HG02759 (cell line): ENCODE results near the gene ZBTB47.

Experiments used
- ATAC-seq: cut with Tn5 transposase; IDR thresholded peaks from one replicate; pipeline ENCODE4 v1.9.1; 2021; ENCODE audit warnings: mild to moderate bottlenecking, moderate library complexity; ENCODE audit not compliant: unreplicated experiment

ZBTB47 gene

DNA sequence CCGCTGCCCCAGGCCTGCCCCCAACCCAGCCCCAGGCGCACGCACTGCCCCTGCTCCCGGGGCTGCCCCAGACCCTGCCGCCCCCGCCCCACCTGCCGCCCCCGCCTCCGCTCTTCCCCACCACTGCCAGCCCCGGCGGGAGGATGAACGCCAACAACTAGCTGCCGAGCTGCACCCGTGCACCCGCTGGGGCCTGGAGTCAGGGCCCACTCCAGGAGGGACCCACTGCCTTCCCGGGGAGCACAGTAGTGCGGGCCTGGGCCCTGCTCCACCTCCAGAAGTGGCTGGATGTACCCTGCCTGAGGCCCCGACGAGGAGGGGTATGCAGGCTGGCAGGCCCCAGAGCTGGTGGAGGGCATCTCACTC, 10.9 kb downstream of the ZBTB47 start:
- ATAC-seq = no peak

DNA sequence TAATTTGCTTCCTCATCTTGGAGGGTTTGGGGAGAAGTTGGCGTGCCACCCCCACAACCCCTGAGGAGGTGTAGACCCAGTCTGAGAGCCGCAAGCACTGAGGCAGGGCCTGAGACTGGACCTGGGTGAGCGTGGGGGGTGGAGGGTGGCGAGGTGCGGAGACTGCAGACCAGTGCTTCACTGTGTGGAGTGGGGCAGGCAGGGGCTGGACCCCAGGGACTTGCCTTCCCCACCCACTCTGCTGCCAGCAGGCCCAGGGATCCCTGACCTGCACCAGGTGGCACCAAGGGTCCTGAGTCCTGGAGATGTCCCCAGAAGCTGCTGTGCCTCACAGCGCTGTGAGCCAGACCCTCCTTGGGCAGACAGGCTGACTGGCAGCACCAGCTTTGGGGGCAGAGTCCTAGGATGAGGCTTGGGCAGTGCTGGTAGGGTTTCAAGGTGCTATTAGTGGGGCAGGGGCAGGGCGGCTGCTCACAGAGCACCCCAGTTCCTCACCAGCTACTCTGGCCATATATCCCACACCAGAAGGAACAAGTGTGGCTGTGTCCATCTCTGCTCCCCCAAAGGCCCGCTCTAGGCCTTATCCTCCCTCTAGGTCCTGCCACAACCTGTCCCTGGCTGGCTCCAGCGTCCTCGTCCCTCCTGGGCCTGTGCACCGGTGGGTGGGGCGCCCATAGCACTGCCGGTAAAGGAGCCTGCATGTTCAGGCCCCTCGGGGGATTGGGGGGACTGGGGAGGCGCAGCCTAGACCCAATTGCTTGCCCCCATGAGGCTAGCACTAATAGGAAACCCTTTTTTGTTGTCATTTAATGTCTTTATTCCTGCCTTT, 11.8 kb downstream of the ZBTB47 start:
- ATAC-seq = no peak

- ATAC-seq = no peak
Observed at GRCh38 chr3:42666022-42666421, 12.5 kb downstream of the ZBTB47 start.

GRCh38 chr3:42666577-42666998, 13.1 kb downstream of the ZBTB47 start:
- no peak for ATAC-seq

GRCh38 chr3:42667096-42667522, 13.6 kb downstream of the ZBTB47 start:
- no peak for ATAC-seq

GRCh38 chr3:42667523-42668412, 14.3 kb downstream of the ZBTB47 start:
- ATAC-seq = no peak

DNA sequence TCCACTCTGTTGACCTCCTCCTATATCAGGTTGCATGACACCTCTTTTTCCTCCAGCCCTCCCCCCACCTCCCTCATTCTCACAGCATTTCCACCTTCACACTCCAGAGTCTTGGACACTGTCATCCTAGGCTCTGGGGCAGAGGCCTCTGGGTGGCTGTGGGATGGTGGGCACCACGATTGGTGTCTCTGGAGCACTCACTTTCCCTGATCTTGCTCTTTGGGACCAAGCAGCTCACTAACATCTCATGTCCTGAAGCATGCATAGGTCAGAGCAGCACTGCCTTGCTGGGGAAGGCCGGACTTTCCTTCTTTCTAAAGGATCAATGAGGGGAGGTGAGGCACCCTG, 14.9 kb downstream of the ZBTB47 start:
- no peak for ATAC-seq

- no peak for ATAC-seq
Observed at GRCh38 chr3:42668793-42669217, 15.3 kb downstream of the ZBTB47 start.

DNA sequence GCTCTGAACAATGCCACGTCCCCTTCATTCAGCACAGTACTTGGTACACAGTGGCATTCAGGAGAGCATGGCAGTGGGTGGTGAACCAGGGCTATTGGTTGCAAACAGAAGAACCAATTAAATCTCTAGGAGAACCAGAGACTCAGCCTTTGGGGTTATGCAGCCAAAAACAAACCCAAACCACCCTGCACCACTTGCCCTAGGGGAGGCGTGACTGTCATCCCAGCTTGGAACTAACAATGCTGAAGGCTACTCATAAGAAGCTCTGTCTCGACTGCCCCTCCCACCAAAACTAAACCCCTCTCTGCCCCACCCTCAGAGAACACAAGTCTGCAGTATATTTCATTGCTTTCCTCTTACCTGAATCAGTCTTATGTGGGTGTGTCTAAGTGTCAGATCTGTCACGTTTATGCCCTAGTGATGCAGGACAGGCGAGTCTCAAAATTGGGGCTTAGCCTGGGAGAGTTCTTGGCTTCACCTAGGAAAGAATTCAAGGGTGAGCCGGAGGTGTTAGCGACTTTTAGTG, 16.6 kb downstream of the ZBTB47 start:
- ATAC-seq = no peak

- no peak for ATAC-seq
Observed at GRCh38 chr3:42670670-42671069, 17.2 kb downstream of the ZBTB47 start.

DNA sequence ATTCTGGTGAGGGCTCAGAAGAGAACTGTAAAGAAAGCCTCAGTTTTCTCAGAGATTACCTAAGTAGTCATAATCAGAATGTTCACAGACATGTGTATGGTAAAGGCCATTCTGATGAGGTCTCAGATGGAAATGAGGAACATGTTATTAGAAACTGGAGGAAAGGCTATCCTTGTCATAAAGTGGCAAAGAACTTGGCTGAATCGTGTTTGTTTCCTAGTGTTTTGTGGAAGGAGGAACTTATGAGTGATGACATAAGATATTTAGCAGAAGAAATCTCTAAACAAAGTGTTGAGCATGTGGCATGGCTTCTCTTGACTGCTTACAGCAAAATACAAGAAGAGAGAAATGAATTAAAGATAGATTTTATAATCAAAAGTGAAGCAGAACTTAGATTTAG, 19.0 kb downstream of the ZBTB47 start:
- no peak for ATAC-seq

DNA sequence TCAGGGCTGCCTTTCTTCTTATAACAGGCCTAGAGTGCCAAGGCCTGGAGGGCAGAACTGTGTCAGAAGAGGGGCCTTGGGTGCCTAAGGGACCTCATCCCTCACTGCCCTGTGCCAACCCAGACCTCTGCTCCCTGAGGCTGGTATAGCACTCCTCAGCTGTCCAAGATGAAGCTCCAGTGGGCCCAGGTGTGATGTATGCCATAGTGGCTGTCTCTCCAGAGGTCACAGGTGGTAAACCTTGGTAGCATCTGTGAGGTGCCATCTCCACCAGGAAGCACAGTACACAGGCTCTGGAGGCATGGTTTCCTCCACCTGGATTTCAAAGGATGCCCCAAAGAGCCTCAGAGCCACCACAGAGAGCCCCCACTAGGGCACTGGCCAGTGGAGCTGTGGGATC, 19.6 kb downstream of the ZBTB47 start:
- no peak for ATAC-seq

- no peak for ATAC-seq
Observed at GRCh38 chr3:42674146-42674545, 20.6 kb downstream of the ZBTB47 start.

DNA sequence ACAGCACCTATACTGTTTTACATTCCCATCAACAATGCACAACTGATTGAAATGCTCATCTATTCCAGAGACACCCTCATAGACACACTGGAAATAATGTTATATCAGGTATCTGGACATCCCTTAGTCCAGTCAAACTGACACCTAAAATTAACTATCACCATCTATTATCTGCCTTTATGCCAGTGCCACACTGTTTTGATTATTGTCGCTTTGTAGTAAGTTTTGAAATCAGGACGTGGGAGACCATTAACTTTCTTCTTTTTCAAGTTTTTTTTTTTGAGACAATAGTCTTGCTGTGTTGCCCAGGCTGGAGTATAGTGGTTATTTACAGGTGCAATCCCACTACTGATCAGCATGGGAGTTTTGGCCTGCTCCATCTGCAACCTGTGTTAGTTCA, 22.4 kb downstream of the ZBTB47 start:
- ATAC-seq = no peak

GRCh38 chr3:42678447-42678846, 24.9 kb downstream of the ZBTB47 start:
- no peak for ATAC-seq

- ATAC-seq = no peak
Observed at GRCh38 chr3:42680271-42680670, 26.8 kb downstream of the ZBTB47 start.

DNA sequence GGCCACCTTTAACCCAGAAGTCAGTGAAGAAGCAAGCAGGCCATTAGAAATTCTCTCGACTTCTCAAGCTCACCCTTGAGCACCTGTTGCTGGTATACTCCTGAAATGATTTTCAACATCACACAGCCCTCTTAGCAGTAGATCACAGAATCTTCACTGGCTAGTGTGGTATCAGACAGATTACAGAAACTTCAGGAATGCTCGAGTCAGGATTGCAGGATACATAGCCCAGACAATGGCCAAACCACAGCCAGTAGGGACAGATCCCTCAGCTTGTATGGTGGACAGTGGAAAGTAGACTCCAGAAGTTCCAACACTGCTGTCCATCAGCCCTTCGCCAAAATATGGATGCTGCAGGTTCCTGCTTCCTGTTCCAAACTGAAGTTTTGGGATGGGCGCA, 27.3 kb downstream of the ZBTB47 start:
- ATAC-seq = no peak

DNA sequence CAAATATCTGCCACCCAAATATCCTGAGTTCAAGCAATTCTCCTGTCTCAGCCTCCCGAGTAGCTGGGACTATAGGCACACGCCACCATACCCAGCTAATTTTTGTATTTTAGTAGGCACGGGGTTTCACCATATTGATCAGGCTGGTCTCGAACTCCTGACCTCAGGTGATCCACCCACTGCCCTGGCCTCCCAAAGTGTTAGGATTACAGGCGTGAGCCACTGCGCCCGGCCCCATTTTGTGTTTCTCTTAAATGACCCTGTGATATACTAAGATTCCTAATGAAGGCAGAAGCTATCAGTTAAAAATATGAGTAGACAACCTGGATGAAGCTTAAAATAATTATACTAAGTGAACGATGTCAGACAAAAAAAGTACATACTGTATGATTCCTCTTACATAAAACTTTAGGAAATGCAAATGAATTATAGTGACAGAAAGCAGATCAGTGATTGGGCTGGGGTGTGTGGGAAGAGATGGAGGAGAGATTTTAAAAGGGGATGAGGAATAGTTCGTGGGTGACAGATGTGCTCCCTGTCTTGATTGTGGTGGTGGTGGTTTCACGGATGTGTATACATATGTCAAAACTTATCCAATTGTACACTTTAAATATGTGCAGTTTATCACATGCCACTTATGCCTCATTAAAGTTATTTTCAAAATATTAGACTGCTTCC, 28.0 kb downstream of the ZBTB47 start:
- no peak for ATAC-seq

DNA sequence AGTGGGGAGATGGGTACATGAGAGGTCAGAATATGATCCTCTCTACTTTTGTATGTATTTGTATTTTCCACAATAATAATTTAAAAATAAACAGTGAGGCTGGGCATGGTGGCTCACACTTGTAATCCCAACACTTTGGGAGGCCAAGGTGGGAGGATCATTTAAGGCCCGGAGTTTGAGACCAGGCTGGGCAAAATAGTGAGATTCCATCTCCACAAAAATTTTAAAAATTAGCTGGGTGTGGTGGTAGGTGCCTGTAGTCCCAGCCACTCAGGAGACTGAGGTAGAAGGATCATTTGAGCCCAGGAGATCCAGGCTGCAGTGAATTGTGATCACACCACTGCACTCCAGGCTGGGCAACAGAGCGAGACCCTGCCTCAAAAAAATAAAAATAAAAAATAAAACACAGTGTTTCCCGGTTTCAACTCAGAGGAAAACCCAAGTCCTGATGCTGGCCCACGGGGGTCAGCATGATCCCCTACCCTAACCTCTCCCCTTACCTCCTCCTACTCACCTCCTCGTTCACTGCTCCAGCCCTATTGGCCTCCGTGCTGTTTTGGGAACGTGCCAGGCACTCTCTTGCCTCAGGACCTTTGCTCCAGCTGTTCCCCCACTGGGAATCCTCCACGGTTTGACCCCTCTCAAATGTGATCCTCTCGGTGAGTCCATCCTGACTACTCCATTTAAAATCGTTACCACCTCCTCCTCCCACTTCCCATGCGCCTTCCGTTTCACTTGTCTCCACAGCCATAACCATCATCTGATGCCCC, 29.0 kb downstream of the ZBTB47 start:
- no peak for ATAC-seq

- ATAC-seq = no peak
Observed at GRCh38 chr3:42683875-42684598, 30.5 kb downstream of the ZBTB47 start.
